ENCODE measurements around the gene CREBRF.
"Not testable (repeated sequence)": the region's sequence is repeated elsewhere in the genome, so short reads cannot be mapped to it uniquely, and the experiment has no call there.

The CREBRF gene

DNA sequence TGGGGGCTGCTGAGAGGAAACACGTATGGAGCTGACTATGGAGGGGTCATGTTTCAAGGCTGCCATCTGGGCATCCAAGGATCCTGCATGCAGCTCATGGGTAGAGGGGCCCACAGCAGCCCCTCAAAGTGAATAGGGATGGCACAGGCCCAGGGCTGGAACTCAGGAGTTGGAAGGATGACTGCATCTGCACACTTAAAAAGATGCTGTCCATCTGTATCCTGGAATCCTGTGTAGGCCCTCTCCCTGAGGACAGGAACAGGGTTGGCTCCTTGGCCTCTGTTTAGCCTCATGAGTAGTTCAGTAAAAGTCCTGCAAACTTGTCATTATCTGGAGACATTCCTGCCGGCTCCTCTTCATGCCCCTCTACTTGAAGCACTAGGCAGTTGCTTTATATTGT, 92.2 kb downstream of the CREBRF start:
- Histone ChIP-seq H3K36me3 (no peaks in the 10 kb centered on the region), H3K9me3 (no peaks in the 10 kb centered on the region), H3K27me3 (no peaks in the 10 kb centered on the region), H3K4me1 (ENCODE audit: control insufficient read depth in 1 of 2, insufficient read depth in 1 of 2, low read depth in 1 of 2, low read length in 1 of 2) (peaks cover 4 to 8% of the 10 kb centered on the region in 2 experiments), H3K4me3 (ENCODE audit: low read depth in 1 of 2, low read length in 1 of 2) (no peak overlapping the region), H3K27ac (no peak overlapping the region)
- TF ChIP-seq, protein P1, sequence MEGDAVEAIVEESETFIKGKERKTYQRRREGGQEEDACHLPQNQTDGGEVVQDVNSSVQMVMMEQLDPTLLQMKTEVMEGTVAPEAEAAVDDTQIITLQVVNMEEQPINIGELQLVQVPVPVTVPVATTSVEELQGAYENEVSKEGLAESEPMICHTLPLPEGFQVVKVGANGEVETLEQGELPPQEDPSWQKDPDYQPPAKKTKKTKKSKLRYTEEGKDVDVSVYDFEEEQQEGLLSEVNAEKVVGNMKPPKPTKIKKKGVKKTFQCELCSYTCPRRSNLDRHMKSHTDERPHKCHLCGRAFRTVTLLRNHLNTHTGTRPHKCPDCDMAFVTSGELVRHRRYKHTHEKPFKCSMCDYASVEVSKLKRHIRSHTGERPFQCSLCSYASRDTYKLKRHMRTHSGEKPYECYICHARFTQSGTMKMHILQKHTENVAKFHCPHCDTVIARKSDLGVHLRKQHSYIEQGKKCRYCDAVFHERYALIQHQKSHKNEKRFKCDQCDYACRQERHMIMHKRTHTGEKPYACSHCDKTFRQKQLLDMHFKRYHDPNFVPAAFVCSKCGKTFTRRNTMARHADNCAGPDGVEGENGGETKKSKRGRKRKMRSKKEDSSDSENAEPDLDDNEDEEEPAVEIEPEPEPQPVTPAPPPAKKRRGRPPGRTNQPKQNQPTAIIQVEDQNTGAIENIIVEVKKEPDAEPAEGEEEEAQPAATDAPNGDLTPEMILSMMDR (IDR thresholded peaks at IDR 0.05) = no peak

DNA sequence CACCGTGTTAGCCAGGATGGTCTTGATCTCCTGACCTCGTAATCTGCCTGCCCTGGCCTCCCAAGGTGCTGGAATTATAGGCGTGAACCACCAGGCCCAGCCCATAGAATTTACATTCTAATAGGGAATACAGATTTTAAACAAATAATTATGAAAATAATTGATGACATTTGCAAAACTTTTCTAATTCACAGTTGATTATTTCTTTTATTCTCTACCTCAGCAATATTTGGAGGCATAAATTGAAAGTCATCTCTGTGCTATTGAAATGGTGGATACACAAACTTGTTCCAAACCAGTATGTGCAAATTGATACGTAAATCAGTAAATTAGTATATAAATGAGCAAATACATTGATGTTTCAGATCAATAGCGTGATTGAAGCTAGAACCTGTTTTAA, 96.4 kb downstream of the CREBRF start:
- H3K4me3 ChIP-seq (ENCODE audit: low read depth in 1 of 2, low read length in 1 of 2) = no peak overlapping the region
- TF ChIP-seq, protein P1 (IDR thresholded peaks at IDR 0.05) = no peak
- peaks cover 6% of the 10 kb centered on the region for H3K36me3 ChIP-seq
- no peaks in the 10 kb centered on the region for H3K27me3 ChIP-seq
- H3K9me3 ChIP-seq = no peaks in the 10 kb centered on the region
- no peak overlapping the region for H3K27ac ChIP-seq
- H3K4me1 ChIP-seq (ENCODE audit: control insufficient read depth in 1 of 2, insufficient read depth in 1 of 2, low read depth in 1 of 2, low read length in 1 of 2) = no peaks in the 10 kb centered on the region

DNA sequence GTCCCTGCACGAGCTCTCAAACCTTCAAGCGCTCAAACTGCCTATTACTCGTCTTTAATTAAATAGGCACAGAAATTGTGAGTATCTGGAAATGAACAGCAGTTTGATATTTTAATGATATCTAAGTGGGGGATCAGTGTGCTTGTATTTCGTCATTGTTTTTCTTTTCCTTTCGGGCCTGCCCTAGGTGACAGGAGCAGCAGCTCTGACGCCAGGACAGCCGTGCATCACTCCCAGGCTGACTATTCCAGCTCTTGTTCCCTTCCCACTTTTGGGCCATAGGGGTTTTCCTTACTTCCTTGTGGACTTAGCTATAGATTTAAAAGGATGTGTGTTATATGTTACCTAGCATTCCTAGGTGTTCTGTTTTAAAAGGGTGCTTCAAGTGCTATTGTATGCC, 97.7 kb downstream of the CREBRF start:
- Histone ChIP-seq H3K4me3 (ENCODE audit: low read depth in 1 of 2, low read length in 1 of 2) (no peak overlapping the region), H3K36me3 (peaks cover 6% of the 10 kb centered on the region), H3K9me3 (no peaks in the 10 kb centered on the region), H3K27me3 (no peaks in the 10 kb centered on the region), H3K4me1 (ENCODE audit: control insufficient read depth in 1 of 2, insufficient read depth in 1 of 2, low read depth in 1 of 2, low read length in 1 of 2) (no peaks in the 10 kb centered on the region), H3K27ac (no peak overlapping the region)
- TF ChIP-seq, protein P1 (IDR thresholded peaks at IDR 0.05) = no peak

DNA sequence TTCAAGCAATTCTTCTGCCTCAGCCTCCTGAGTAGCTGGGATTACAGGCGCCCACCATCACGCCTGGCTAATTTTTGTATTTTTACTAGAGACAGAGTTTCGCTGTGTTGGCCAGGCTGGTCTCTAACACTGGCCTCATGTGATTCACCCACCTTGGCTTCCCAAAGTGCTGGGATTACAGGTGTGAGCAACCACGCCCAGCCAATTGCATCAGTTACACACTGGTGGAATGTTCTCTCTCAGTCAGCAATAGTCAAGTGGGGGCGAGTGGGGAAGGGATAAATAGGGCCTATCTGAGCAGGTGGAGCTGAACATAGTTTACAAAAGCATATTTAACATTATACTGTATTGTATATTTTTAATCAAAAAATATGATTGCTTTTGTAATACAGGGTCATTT, 98.5 kb downstream of the CREBRF start:
- not testable (repeated sequence) for H3K27ac ChIP-seq; H3K36me3 ChIP-seq; H3K27me3 ChIP-seq; H3K4me1 ChIP-seq (ENCODE audit: control insufficient read depth in 1 of 2, insufficient read depth in 1 of 2, low read depth in 1 of 2, low read length in 1 of 2); H3K4me3 ChIP-seq (ENCODE audit: low read depth in 1 of 2, low read length in 1 of 2); H3K9me3 ChIP-seq

DNA sequence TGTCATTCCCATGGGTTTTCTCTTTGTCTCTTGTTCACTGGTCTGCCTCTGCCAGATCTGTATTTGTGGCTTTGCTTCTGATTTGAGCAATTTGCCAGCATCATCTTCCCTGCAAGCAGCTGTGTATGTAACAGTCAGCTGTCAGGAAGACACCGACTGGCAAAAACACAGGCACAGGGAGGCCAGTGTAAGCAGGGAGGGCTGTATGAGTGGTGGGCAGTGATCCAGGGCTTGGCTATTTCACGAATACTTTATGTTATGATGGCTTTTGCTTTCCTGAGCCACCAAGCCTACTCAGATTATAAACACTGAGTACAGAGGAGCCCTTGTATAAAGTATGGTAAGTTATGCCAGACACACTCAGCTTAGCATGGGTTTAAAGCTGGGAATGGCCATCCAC, 99.8 kb downstream of the CREBRF start:
- Histone ChIP-seq H3K27me3 (no peaks in the 10 kb centered on the region), H3K4me1 (ENCODE audit: control insufficient read depth in 1 of 2, insufficient read depth in 1 of 2, low read depth in 1 of 2, low read length in 1 of 2) (no peaks in the 10 kb centered on the region), H3K4me3 (ENCODE audit: low read depth in 1 of 2, low read length in 1 of 2) (no peak overlapping the region), H3K36me3 (peaks cover 16% of the 10 kb centered on the region), H3K9me3 (no peaks in the 10 kb centered on the region), H3K27ac (no peak overlapping the region)
- TF ChIP-seq, protein P1 (IDR thresholded peaks at IDR 0.05) = no peak

DNA sequence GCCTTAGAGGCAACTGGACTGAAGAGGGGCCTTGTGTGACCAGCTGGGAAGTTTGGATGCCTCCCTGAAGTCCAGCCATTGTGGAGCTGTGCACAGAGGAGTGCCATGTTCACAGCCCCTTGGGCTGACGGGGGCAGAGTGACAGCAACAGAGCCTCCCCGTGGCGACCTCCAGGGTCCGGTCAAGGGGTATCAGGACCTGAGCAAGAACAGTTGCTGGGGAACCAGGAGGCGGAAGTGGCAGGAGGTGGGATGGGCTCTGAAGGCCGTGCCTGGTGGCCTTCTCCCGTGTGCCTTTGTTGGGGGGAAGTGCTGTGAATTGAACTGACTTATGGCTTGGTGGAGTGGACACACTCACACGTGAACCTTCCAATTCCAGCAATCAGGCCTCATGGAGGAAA, 102.2 kb downstream of the CREBRF start:
- TF ChIP-seq, protein P1 (IDR thresholded peaks at IDR 0.05) = no peak
- Histone ChIP-seq H3K27me3 (no peaks in the 10 kb centered on the region), H3K9me3 (no peaks in the 10 kb centered on the region), H3K4me1 (ENCODE audit: control insufficient read depth in 1 of 2, insufficient read depth in 1 of 2, low read depth in 1 of 2, low read length in 1 of 2) (no peaks in the 10 kb centered on the region), H3K36me3 (peaks cover 20% of the 10 kb centered on the region), H3K27ac (no peak overlapping the region), H3K4me3 (ENCODE audit: low read depth in 1 of 2, low read length in 1 of 2) (no peak overlapping the region)
